Measurements from ENCODE around the gene CACNA2D4.

CACNA2D4 gene

GRCh38 chr12:1845427-1845826 lies 73.0 kb downstream of the CACNA2D4 start:
- H3K4me1 ChIP-seq (ENCODE audit: control insufficient read depth, insufficient read depth, low read length): no peaks in the 10 kb centered on the region
- peaks cover 72% of the 10 kb centered on the region for H3K27me3 ChIP-seq (ENCODE audit: control insufficient read depth, insufficient read depth, low read length)
- no peak overlapping the region for H3K4me3 ChIP-seq (ENCODE audit: low read length)
- no peaks in the 10 kb centered on the region for H3K36me3 ChIP-seq (ENCODE audit: insufficient read depth, low read length)
- H3K4me2 ChIP-seq (ENCODE audit: low read length): no peak overlapping the region
- H3K9ac ChIP-seq (ENCODE audit: low read depth, low read length): no peak overlapping the region
- no peaks in the 10 kb centered on the region for H3K9me3 ChIP-seq (replicated peaks; ENCODE audit: low read length)

- no peak overlapping the region for H3K4me2 ChIP-seq (ENCODE audit: low read length)
- H3K4me1 ChIP-seq (ENCODE audit: control insufficient read depth, insufficient read depth, low read length): no peaks in the 10 kb centered on the region
- peaks cover 71% of the 10 kb centered on the region for H3K27me3 ChIP-seq (ENCODE audit: control insufficient read depth, insufficient read depth, low read length)
- H3K9ac ChIP-seq (ENCODE audit: low read depth, low read length): no peak overlapping the region
- no peak overlapping the region for H3K4me3 ChIP-seq (ENCODE audit: low read length)
- H3K36me3 ChIP-seq (ENCODE audit: insufficient read depth, low read length): no peaks in the 10 kb centered on the region
- H3K9me3 ChIP-seq (replicated peaks; ENCODE audit: low read length): no peaks in the 10 kb centered on the region
Measured at GRCh38 chr12:1844661-1845409, 73.6 kb downstream of the CACNA2D4 start.

- H3K36me3 ChIP-seq (ENCODE audit: insufficient read depth, low read length): no peaks in the 10 kb centered on the region
- peaks cover 72% of the 10 kb centered on the region for H3K27me3 ChIP-seq (ENCODE audit: control insufficient read depth, insufficient read depth, low read length)
- no peak overlapping the region for H3K9ac ChIP-seq (ENCODE audit: low read depth, low read length)
- no peaks in the 10 kb centered on the region for H3K9me3 ChIP-seq (replicated peaks; ENCODE audit: low read length)
- H3K4me1 ChIP-seq (ENCODE audit: control insufficient read depth, insufficient read depth, low read length): no peaks in the 10 kb centered on the region
- no peak overlapping the region for H3K4me3 ChIP-seq (ENCODE audit: low read length)
- H3K4me2 ChIP-seq (ENCODE audit: low read length): no peak overlapping the region
Measured at GRCh38 chr12:1844223-1844622, 74.2 kb downstream of the CACNA2D4 start.

GRCh38 chr12:1843641-1844005 lies 74.8 kb downstream of the CACNA2D4 start:
- no peak overlapping the region for H3K4me2 ChIP-seq (ENCODE audit: low read length)
- no peaks in the 10 kb centered on the region for H3K36me3 ChIP-seq (ENCODE audit: insufficient read depth, low read length)
- H3K9me3 ChIP-seq (replicated peaks; ENCODE audit: low read length): no peaks in the 10 kb centered on the region
- no peak overlapping the region for H3K4me3 ChIP-seq (ENCODE audit: low read length)
- H3K9ac ChIP-seq (ENCODE audit: low read depth, low read length): no peak overlapping the region
- no peaks in the 10 kb centered on the region for H3K4me1 ChIP-seq (ENCODE audit: control insufficient read depth, insufficient read depth, low read length)
- peaks cover 71% of the 10 kb centered on the region for H3K27me3 ChIP-seq (ENCODE audit: control insufficient read depth, insufficient read depth, low read length)

GRCh38 chr12:1842905-1843640 lies 75.4 kb downstream of the CACNA2D4 start:
- Histone ChIP-seq H3K27me3 (ENCODE audit: control insufficient read depth, insufficient read depth, low read length) (peaks cover 68% of the 10 kb centered on the region), H3K9ac (ENCODE audit: low read depth, low read length) (no peak overlapping the region), H3K4me2 (ENCODE audit: low read length) (no peak overlapping the region), H3K4me1 (ENCODE audit: control insufficient read depth, insufficient read depth, low read length) (peaks cover 2% of the 10 kb centered on the region), H3K36me3 (ENCODE audit: insufficient read depth, low read length) (no peaks in the 10 kb centered on the region), H3K9me3 (replicated peaks; ENCODE audit: low read length) (no peaks in the 10 kb centered on the region), H3K4me3 (ENCODE audit: low read length) (no peak overlapping the region)

GRCh38 chr12:1842183-1842904 lies 76.1 kb downstream of the CACNA2D4 start:
- Histone ChIP-seq H3K36me3 (ENCODE audit: insufficient read depth, low read length) (no peaks in the 10 kb centered on the region), H3K4me3 (ENCODE audit: low read length) (no peak overlapping the region), H3K9me3 (replicated peaks; ENCODE audit: low read length) (no peaks in the 10 kb centered on the region), H3K9ac (ENCODE audit: low read depth, low read length) (no peak overlapping the region), H3K4me1 (ENCODE audit: control insufficient read depth, insufficient read depth, low read length) (peaks cover 9% of the 10 kb centered on the region), H3K4me2 (ENCODE audit: low read length) (no peak overlapping the region), H3K27me3 (ENCODE audit: control insufficient read depth, insufficient read depth, low read length) (peaks cover 61% of the 10 kb centered on the region)

- H3K9me3 ChIP-seq (replicated peaks; ENCODE audit: low read length): no peaks in the 10 kb centered on the region
- no peak overlapping the region for H3K4me2 ChIP-seq (ENCODE audit: low read length)
- peaks cover 11% of the 10 kb centered on the region for H3K4me1 ChIP-seq (ENCODE audit: control insufficient read depth, insufficient read depth, low read length)
- no peak overlapping the region for H3K4me3 ChIP-seq (ENCODE audit: low read length)
- no peak overlapping the region for H3K9ac ChIP-seq (ENCODE audit: low read depth, low read length)
- no peaks in the 10 kb centered on the region for H3K36me3 ChIP-seq (ENCODE audit: insufficient read depth, low read length)
- H3K27me3 ChIP-seq (ENCODE audit: control insufficient read depth, insufficient read depth, low read length): peaks cover 55% of the 10 kb centered on the region
Measured at GRCh38 chr12:1841586-1842182, 76.8 kb downstream of the CACNA2D4 start.

- Histone ChIP-seq H3K4me3 (ENCODE audit: low read length) (no peak overlapping the region), H3K9ac (ENCODE audit: low read depth, low read length) (no peak overlapping the region), H3K9me3 (replicated peaks; ENCODE audit: low read length) (no peaks in the 10 kb centered on the region), H3K4me2 (ENCODE audit: low read length) (no peak overlapping the region), H3K27me3 (ENCODE audit: control insufficient read depth, insufficient read depth, low read length) (peaks cover 48% of the 10 kb centered on the region), H3K4me1 (ENCODE audit: control insufficient read depth, insufficient read depth, low read length) (peaks cover 11% of the 10 kb centered on the region), H3K36me3 (ENCODE audit: insufficient read depth, low read length) (no peaks in the 10 kb centered on the region)
Measured at GRCh38 chr12:1840981-1841425, 77.4 kb downstream of the CACNA2D4 start.

GRCh38 chr12:1839956-1840951 lies 78.2 kb downstream of the CACNA2D4 start:
- Histone ChIP-seq H3K9me3 (replicated peaks; ENCODE audit: low read length) (no peaks in the 10 kb centered on the region), H3K4me1 (ENCODE audit: control insufficient read depth, insufficient read depth, low read length) (peaks cover 11% of the 10 kb centered on the region), H3K36me3 (ENCODE audit: insufficient read depth, low read length) (no peaks in the 10 kb centered on the region), H3K4me3 (ENCODE audit: low read length) (no peak overlapping the region), H3K27me3 (ENCODE audit: control insufficient read depth, insufficient read depth, low read length) (peaks cover 41% of the 10 kb centered on the region), H3K4me2 (ENCODE audit: low read length) (no peak overlapping the region), H3K9ac (ENCODE audit: low read depth, low read length) (no peak overlapping the region)

- Histone ChIP-seq H3K27me3 (ENCODE audit: control insufficient read depth, insufficient read depth, low read length) (peaks cover 38% of the 10 kb centered on the region), H3K36me3 (ENCODE audit: insufficient read depth, low read length) (no peaks in the 10 kb centered on the region), H3K9me3 (replicated peaks; ENCODE audit: low read length) (no peaks in the 10 kb centered on the region), H3K4me2 (ENCODE audit: low read length) (no peak overlapping the region), H3K4me1 (ENCODE audit: control insufficient read depth, insufficient read depth, low read length) (peaks cover 11% of the 10 kb centered on the region), H3K4me3 (ENCODE audit: low read length) (no peak overlapping the region), H3K9ac (ENCODE audit: low read depth, low read length) (no peak overlapping the region)
Measured at GRCh38 chr12:1839464-1839863, 79.0 kb downstream of the CACNA2D4 start.

Measured in skeletal muscle satellite cell (primary cell).